Endothelial cell of umbilical vein (primary cell): ENCODE results near the gene SIM2.

Experiments
- POLR2AphosphoS5 ChIP-seq: IDR thresholded peaks from 2 replicates; pipeline ENCODE4 v1.6.1; 2012; ENCODE audit warnings: low read depth, mild to moderate bottlenecking, control low read depth, low read length, moderate library complexity; ENCODE audit not compliant: insufficient read depth
- TF ChIP-seq, protein P1 (sequence below): IDR thresholded peaks from 2 replicates; pipeline ENCODE4 v1.6.1; 2011; ENCODE audit not compliant: insufficient read depth, insufficient read length
- TF ChIP-seq, protein P2 (sequence below), 2 donors: IDR thresholded peaks; 1 replicate in 1 of 2; 2 replicates in 1 of 2; pipeline ENCODE4 v1.5.1; 2011; ENCODE audit warnings: low read length in 2 of 2, mild to moderate bottlenecking in 2 of 2, moderate library complexity in 2 of 2, control low read depth in 1 of 2, inconsistent platforms in 1 of 2, low read depth in 1 of 2; ENCODE audit not compliant: insufficient read depth in 1 of 2; ENCODE audit errors: extremely low read depth in 1 of 2

DNA sequence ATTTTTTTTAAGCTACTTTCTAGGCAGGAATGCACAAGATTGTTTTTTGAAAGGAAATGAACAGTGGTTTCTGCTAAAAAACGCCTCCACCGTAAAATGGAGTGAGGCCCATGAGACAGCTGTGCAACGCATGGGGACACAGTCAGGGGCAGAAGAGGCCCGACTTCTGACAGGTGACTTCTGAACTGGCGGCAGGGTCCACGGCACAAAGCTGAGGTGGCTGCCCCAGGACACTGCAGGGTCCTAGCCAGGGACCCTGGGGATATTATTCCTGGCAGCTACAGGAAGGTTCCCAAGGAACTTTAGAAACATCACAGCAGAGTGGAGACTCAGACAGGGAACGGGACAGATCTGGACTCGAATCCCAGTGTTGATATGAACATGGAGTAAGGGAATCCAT is 75.1 kb downstream of the SIM2 start:
- TF ChIP-seq, protein P1, sequence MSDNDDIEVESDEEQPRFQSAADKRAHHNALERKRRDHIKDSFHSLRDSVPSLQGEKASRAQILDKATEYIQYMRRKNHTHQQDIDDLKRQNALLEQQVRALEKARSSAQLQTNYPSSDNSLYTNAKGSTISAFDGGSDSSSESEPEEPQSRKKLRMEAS: no peak
- no peak for TF ChIP-seq POLR2AphosphoS5
- TF ChIP-seq, protein P2, sequence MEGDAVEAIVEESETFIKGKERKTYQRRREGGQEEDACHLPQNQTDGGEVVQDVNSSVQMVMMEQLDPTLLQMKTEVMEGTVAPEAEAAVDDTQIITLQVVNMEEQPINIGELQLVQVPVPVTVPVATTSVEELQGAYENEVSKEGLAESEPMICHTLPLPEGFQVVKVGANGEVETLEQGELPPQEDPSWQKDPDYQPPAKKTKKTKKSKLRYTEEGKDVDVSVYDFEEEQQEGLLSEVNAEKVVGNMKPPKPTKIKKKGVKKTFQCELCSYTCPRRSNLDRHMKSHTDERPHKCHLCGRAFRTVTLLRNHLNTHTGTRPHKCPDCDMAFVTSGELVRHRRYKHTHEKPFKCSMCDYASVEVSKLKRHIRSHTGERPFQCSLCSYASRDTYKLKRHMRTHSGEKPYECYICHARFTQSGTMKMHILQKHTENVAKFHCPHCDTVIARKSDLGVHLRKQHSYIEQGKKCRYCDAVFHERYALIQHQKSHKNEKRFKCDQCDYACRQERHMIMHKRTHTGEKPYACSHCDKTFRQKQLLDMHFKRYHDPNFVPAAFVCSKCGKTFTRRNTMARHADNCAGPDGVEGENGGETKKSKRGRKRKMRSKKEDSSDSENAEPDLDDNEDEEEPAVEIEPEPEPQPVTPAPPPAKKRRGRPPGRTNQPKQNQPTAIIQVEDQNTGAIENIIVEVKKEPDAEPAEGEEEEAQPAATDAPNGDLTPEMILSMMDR (IDR thresholded peaks at IDR 0.05; ENCODE audit: extremely low read depth in 1 of 2, insufficient read depth in 1 of 2, low read depth in 1 of 2, low read length in 2 of 2): no peak
